Stomach (tissue), 9 donors: Measurements from ENCODE around the gene LYL1. TPM values are rescaled to one million over a fixed set of nuclear protein-coding genes. Genes with fewer than 3 reads are reported as not detected.

Source experiments
- DNase-seq, 2 donors: peaks; one replicate each; pipeline versions ENCODE4 v3.0.0 to v3.0.0-alpha.2; 2013 to 2019
- H3K27ac ChIP-seq, 5 donors: fragments of 200-600 bp in 4 of 5; sonication (generic) in 4 of 5; one replicate each; pipeline ENCODE4 v1.5.1; 2013 to 2019; ENCODE audit warnings: mild to moderate bottlenecking in 1 of 5, moderate library complexity in 1 of 5
- H3K27me3 ChIP-seq, 3 donors: fragments of 200-600 bp; sonication (generic); one replicate each; pipeline ENCODE4 v1.5.1; 2017 to 2019; ENCODE audit warnings: mixed run types in 1 of 3
- H3K36me3 ChIP-seq, 4 donors: fragments of 200-600 bp; sonication (generic); 1 replicate in 3 of 4; 2 replicates in 1 of 4; pipeline ENCODE4 v1.5.1; 2016 to 2019
- H3K4me1 ChIP-seq, 4 donors: fragments of 200-600 bp; sonication (generic); one replicate each; pipeline ENCODE4 v1.5.1; 2016 to 2019
- H3K4me3 ChIP-seq, 4 donors: fragments of 200-600 bp; sonication (generic) in 3 of 4; one replicate each; pipeline ENCODE4 v1.5.1; 2016 to 2019; ENCODE audit warnings: mild to moderate bottlenecking in 1 of 4
- H3K9me3 ChIP-seq, 4 donors: fragments of 200-600 bp; sonication (generic); one replicate each; pipeline ENCODE4 v1.5.1; 2016 to 2019
- CTCF ChIP-seq, 7 experiments: fragments of 450-650 bp in 4 of 7; fragments of 200-600 bp in 3 of 7; sonication (generic) in 3 of 7; IDR thresholded peaks; one replicate each; pipeline ENCODE4 v1.5.1; 2016 to 2019; ENCODE audit warnings: antibody characterized with exemption in 7 of 7, control low read depth in 2 of 7, mild to moderate bottlenecking in 1 of 7
- EP300 ChIP-seq: sonication (generic); formaldehyde crosslinking; IDR thresholded peaks from one replicate; pipeline ENCODE4 v1.6.1; 2017; ENCODE audit warnings: antibody characterized with exemption
- POLR2A ChIP-seq, 4 donors: fragments of 450-650 bp; IDR thresholded peaks; one replicate each; pipeline ENCODE4 v1.6.1; 2016; ENCODE audit warnings: antibody characterized with exemption in 4 of 4, control low read depth in 2 of 4, mild to moderate bottlenecking in 1 of 4, moderate library complexity in 1 of 4
- POLR2AphosphoS5 ChIP-seq, 3 donors: sonication (generic); formaldehyde crosslinking; IDR thresholded peaks; one replicate each; pipeline ENCODE4 v1.6.1; 2016; ENCODE audit warnings: antibody characterized with exemption in 3 of 3
- WGBS, 5 donors: extraction: QIAGEN DNeasy Blood & Tissue Kit in 3 of 5; methylation state at CpG; one replicate each; pipeline versions ENCODE4 v1.1.5 to v1.1.7; 2013 to 2018; 5-methylcytosine and 5-hydroxymethylcytosine counted together
- intact Hi-C: fragments of 100-400 bp; cut with DNase I; formaldehyde crosslinking; loops from one replicate; pipeline ENCODE4 v1.15.1; 2023; ENCODE audit warnings: low total_unique reads
- polyA plus RNA-seq, 3 donors: library from polyadenylated mRNA; stranded (reverse); fragments of 200-250 nt; gene quantifications; one replicate each; pipeline ENCODE4 v1.2.3, GENCODE V29; 2013
- total RNA-seq, 5 donors: library from RNA; depleted of rRNA; stranded (reverse); fragments of >200 nt; gene quantifications; one replicate each; pipeline versions ENCODE4 v1.1.0 to v1.2.3, GENCODE V29; 2014 to 2016
- donor health status: healthy with polysubstance abuse.
- donor health status: Bipolar disorder and iron deficiency.
- donor health status: healthy.

The LYL1 gene
- total and polyA plus RNA-seq, 8 donors, result 1.3 to 19.3 (median 5.0) TPM; not detected in 1

- H3K9me3 ChIP-seq, result no peaks in the 10 kb centered on the region
- 57 to 82% (median 71%) methylated on average over 12 of the region's 12 CpGs for WGBS, 5 donors
- H3K27me3 ChIP-seq, result peaks cover 0 to 6% (median 0%) of the 10 kb centered on the region in 3 donors
- peak overlapping the region; percentile 79 to 96 (median 86) for H3K27ac ChIP-seq
- H3K4me3 ChIP-seq, result peak overlapping the region in 3 of 4 donors; percentile 40 to 46 (median 44)
- DNase-seq, result peak in 1 of 2 donors; percentile 41
- intact Hi-C loops, result no loop called here
- peaks cover 56 to 97% (median 81%) of the 10 kb centered on the region in 4 donors for H3K4me1 ChIP-seq
- TF ChIP-seq POLR2AphosphoS5 (IDR thresholded peaks at IDR 0.05) (no peak), EP300 (no peak), POLR2A (IDR thresholded peaks at IDR 0.05) (no peak), CTCF (IDR thresholded peaks at IDR 0.05) (no peak)
- H3K36me3 ChIP-seq, result peaks cover 0 to 12% (median 9%) of the 10 kb centered on the region in 4 donors
These were observed 2.5 kb downstream of the LYL1 start for GRCh38 chr19:13100031-13100588.

- H3K4me3 ChIP-seq, result peak overlapping the region; percentile 35 to 46 (median 42)
- H3K4me1 ChIP-seq, result peaks cover 58 to 100% (median 85%) of the 10 kb centered on the region in 4 donors
- TF ChIP-seq POLR2AphosphoS5 (IDR thresholded peaks at IDR 0.05), result peak in 2 of 3 donors; percentile 61 to 87
- TF ChIP-seq EP300, result no peak
- H3K27me3 ChIP-seq, result peaks cover 0 to 6% (median 0%) of the 10 kb centered on the region in 3 donors
- intact Hi-C loops, result no loop called here
- peak; percentile 78 to 91 for DNase-seq
- WGBS, 5 donors, result 8 to 22% (median 13%) methylated on average over 29 to 77 of the region's 77 CpGs
- peaks cover 0 to 17% (median 16%) of the 10 kb centered on the region in 4 donors for H3K36me3 ChIP-seq
- peak overlapping the region; percentile 79 to 96 (median 86) for H3K27ac ChIP-seq
- no peaks in the 10 kb centered on the region for H3K9me3 ChIP-seq
These were observed 3.3 kb downstream of the LYL1 start for GRCh38 chr19:13099073-13099999.

GRCh38 chr19:13098277-13099072 lies 4.2 kb downstream of the LYL1 start:
- H3K27ac ChIP-seq, result peak overlapping the region; percentile 79 to 96 (median 86)
- peak in 1 of 2 donors; percentile 80 for DNase-seq
- intact Hi-C loops, result no loop called here
- no peaks in the 10 kb centered on the region for H3K9me3 ChIP-seq
- peaks cover 0 to 18% (median 16%) of the 10 kb centered on the region in 4 donors for H3K36me3 ChIP-seq
- no peak for TF ChIP-seq EP300
- TF ChIP-seq POLR2AphosphoS5 (IDR thresholded peaks at IDR 0.05), result no peak
- H3K4me3 ChIP-seq, result peak overlapping the region; percentile 35 to 46 (median 42)
- 3 to 7% (median 5%) methylated on average over 39 to 58 of the region's 58 CpGs for WGBS, 5 donors
- peaks cover 0 to 6% (median 0%) of the 10 kb centered on the region in 3 donors for H3K27me3 ChIP-seq
- H3K4me1 ChIP-seq, result peaks cover 63 to 100% (median 90%) of the 10 kb centered on the region in 4 donors

GRCh38 chr19:13097463-13098258 lies 5.0 kb downstream of the LYL1 start:
- TF ChIP-seq POLR2AphosphoS5 (IDR thresholded peaks at IDR 0.05) (no peak), CTCF (IDR thresholded peaks at IDR 0.05) (no peak), EP300 (no peak), POLR2A (IDR thresholded peaks at IDR 0.05) (no peak)
- WGBS, 5 donors, result 7 to 13% (median 10%) methylated on average over 50 to 69 of the region's 69 CpGs

More at GRCh38 chr19:13097463-13098258, 5.0 kb downstream of the LYL1 start:
- Histone ChIP-seq H3K4me3 (peak overlapping the region; percentile 35 to 46 (median 42)), H3K36me3 (peaks cover 0 to 18% (median 16%) of the 10 kb centered on the region in 4 donors), H3K9me3 (no peaks in the 10 kb centered on the region), H3K27ac (peak overlapping the region; percentile 58 to 96 (median 86)), H3K27me3 (peaks cover 0 to 6% (median 0%) of the 10 kb centered on the region in 3 donors), H3K4me1 (peaks cover 63 to 100% (median 90%) of the 10 kb centered on the region in 4 donors)
- DNase-seq, result peak in 1 of 2 donors; percentile 67
- intact Hi-C loops, result no loop called here
